GM18507 (cell line): ENCODE measurements around the gene MED22.
"Not testable (repeated sequence)": the region's sequence is repeated elsewhere in the genome, so short reads cannot be mapped to it uniquely, and the experiment has no call there.

Source experiments
- DNase-seq: peaks from one replicate; pipeline ENCODE4 v3.0.0; 2011; ENCODE audit warnings: low read depth; ENCODE audit not compliant: insufficient read length; ENCODE audit errors: extremely low spot score
- FAIRE-seq: peaks from 2 replicates; lab custom pipeline; 2011; peaks lifted over from hg19 to GRCh38; lab: Jason Lieb, UNC

MED22 gene

GRCh38 chr9:133341369-133342068 is 6.4 kb downstream of the MED22 start:
- DNase-seq: no peak
- FAIRE-seq: no peak

- DNase-seq (no peak), FAIRE-seq (no peak)
Measured at GRCh38 chr9:133340916-133341315, 7.0 kb downstream of the MED22 start.

GRCh38 chr9:133340256-133340655 is 7.7 kb downstream of the MED22 start:
- DNase-seq (no peak), FAIRE-seq (no peak)

GRCh38 chr9:133339641-133340040 is 8.3 kb downstream of the MED22 start:
- no peak for FAIRE-seq
- no peak for DNase-seq

- DNase-seq: peak; percentile 78
- FAIRE-seq: peak; percentile 96
Measured at GRCh38 chr9:133335924-133336811, 11.8 kb downstream of the MED22 start, which contains the start of gene SURF6. Gene SURF6 (minus strand): TSS chr9:133336188. CDS start chr9:133336132, 56 bp downstream.

GRCh38 chr9:133334888-133335287 is 13.0 kb downstream of the MED22 start:
- not testable (repeated sequence) for FAIRE-seq, DNase-seq

- DNase-seq: no peak
- FAIRE-seq: no peak
Measured at GRCh38 chr9:133334161-133334560, 13.8 kb downstream of the MED22 start.

GRCh38 chr9:133333566-133333965 is 14.4 kb downstream of the MED22 start:
- DNase-seq (no peak), FAIRE-seq (no peak)

GRCh38 chr9:133333011-133333410 is 14.9 kb downstream of the MED22 start:
- DNase-seq (no peak), FAIRE-seq (no peak)

GRCh38 chr9:133332381-133332730 is 15.6 kb downstream of the MED22 start:
- FAIRE-seq: no peak
- DNase-seq: no peak

- FAIRE-seq (no peak), DNase-seq (no peak)
Measured at GRCh38 chr9:133331641-133332380, 16.1 kb downstream of the MED22 start.

- DNase-seq (no peak), FAIRE-seq (no peak)
Measured at GRCh38 chr9:133331221-133331620, 16.7 kb downstream of the MED22 start.

- not testable (repeated sequence) for DNase-seq
Measured at GRCh38 chr9:133329306-133330156, 18.4 kb downstream of the MED22 start.

GRCh38 chr9:133327834-133328484 is 20.0 kb downstream of the MED22 start:
- DNase-seq (no peak), FAIRE-seq (no peak)

More at GRCh38 chr9:133329306-133330156, 18.4 kb downstream of the MED22 start:
- FAIRE-seq: not testable (repeated sequence)

- not testable (repeated sequence) for FAIRE-seq, DNase-seq
Measured at GRCh38 chr9:133327021-133327420, 20.9 kb downstream of the MED22 start.

- FAIRE-seq (no peak), DNase-seq (no peak)
Measured at GRCh38 chr9:133323991-133324703, 23.8 kb downstream of the MED22 start.

- no peak for FAIRE-seq
- no peak for DNase-seq
Measured at GRCh38 chr9:133323211-133323610, 24.7 kb downstream of the MED22 start.

- FAIRE-seq: no peak
- DNase-seq: no peak
Measured at GRCh38 chr9:133322701-133323100, 25.2 kb downstream of the MED22 start.
